K562 (cell line): ENCODE measurements around the gene DGCR8. TPM values are rescaled to one million over a fixed set of nuclear protein-coding genes. Genes with fewer than 3 reads are reported as not detected.

Experiments used
- CEBPG ChIP-seq, 3 experiments: fragments of 200-800 bp in 1 of 3; sonication (Bioruptor generic) in 1 of 3; sonication (generic) in 1 of 3; formaldehyde crosslinking in 1 of 3; IDR thresholded peaks in 2 of 3; conservative IDR thresholded peaks in 1 of 3; 2 replicates each; pipeline versions ENCODE4 v1.6.1 to v1.8.0; 2016 to 2022; ENCODE audit warnings: missing compliant biosample characterization in 2 of 3, missing genetic modification characterization in 2 of 3, mild to moderate bottlenecking in 1 of 3, missing genetic modification reagents in 1 of 3
- HCFC1 ChIP-seq: IDR thresholded peaks from 2 replicates; pipeline ENCODE4 v1.6.1; 2012; ENCODE audit warnings: low read depth, low read length, improper control_type of control experiment
- MEIS2 ChIP-seq: fragments of 450-650 bp; IDR thresholded peaks from 2 replicates; pipeline ENCODE4 v1.6.1; 2014; ENCODE audit warnings: mild to moderate bottlenecking; ENCODE audit not compliant: partially characterized antibody
- POLR2G ChIP-seq: fragments of 200-400 bp; formaldehyde crosslinking; IDR thresholded peaks from 2 replicates; pipeline ENCODE4 v1.6.1; 2017; ENCODE audit warnings: low read depth, mild to moderate bottlenecking, antibody characterized with exemption, low read length, moderate library complexity
- PRMT5 ChIP-seq: sonication (generic); formaldehyde crosslinking; IDR thresholded peaks from 2 replicates; pipeline ENCODE4 v1.5.0; 2020; ENCODE audit warnings: missing genetic modification reagents
- WHSC1 ChIP-seq: IDR thresholded peaks from one replicate; pipeline ENCODE4 v1.6.1; 2012; ENCODE audit warnings: low read length, control low read depth, inconsistent platforms
- ZNF79 ChIP-seq: fragments of 250-450 bp; sonication (Bioruptor Pico); IDR thresholded peaks from 2 replicates; pipeline ENCODE4 v1.4.0; 2020; ENCODE audit warnings: low read depth, mild to moderate bottlenecking, moderate library complexity
- polyA plus RNA-seq, 8 experiments: library from polyadenylated mRNA; depleted of rRNA in 4 of 8; stranded (reverse) in 5 of 8; unstranded in 3 of 8; fragments of >200 nt; fragmentation: Nextera tagmentation in 2 of 8; fragmentation: Illumina TruSeq in 1 of 8; extraction: Ambion mirVana in 2 of 8; extraction: Trizol in 1 of 8; gene quantifications; 2 replicates each; pipeline versions ENCODE4 v1.2.1 to v1.2.3, GENCODE V29; 2011 to 2014; ENCODE audit warnings: inconsistent platforms in 1 of 8, missing spikeins in 1 of 8
- total RNA-seq, 7 experiments: library from RNA; depleted of rRNA in 6 of 7; stranded (reverse); fragments of >200 nt in 6 of 7; fragmentation: Illumina TruSeq in 2 of 7; extraction: Trizol in 2 of 7; gene quantifications; 2 replicates each; pipeline versions ENCODE4 v1.2.1 to v1.2.3, GENCODE V29; 2011 to 2021; ENCODE audit warnings: low replicate concordance in 1 of 7
- TF ChIP-seq, protein P1 (sequence below), 2 experiments: fragments of 450-650 bp; IDR thresholded peaks; 2 replicates each; pipeline ENCODE4 v1.6.1; 2018; ENCODE audit warnings: mild to moderate bottlenecking in 2 of 2, low read depth in 1 of 2; ENCODE audit not compliant: partially characterized antibody in 2 of 2
- TF ChIP-seq, protein P2 (sequence below), 2 experiments: fragments of 250-450 bp in 1 of 2; fragments of 450-650 bp in 1 of 2; sonication (Bioruptor Pico) in 1 of 2; IDR thresholded peaks; 2 replicates each; pipeline versions ENCODE4 v1.6.1 to v1.8.0; 2016 to 2021; ENCODE audit warnings: mild to moderate bottlenecking in 2 of 2, moderate library complexity in 2 of 2, missing compliant biosample characterization in 1 of 2, missing genetic modification characterization in 1 of 2
- TF ChIP-seq, protein P3 (sequence below): fragments of 450-650 bp; IDR thresholded peaks from 2 replicates; pipeline ENCODE4 v1.6.1; 2018; ENCODE audit not compliant: partially characterized antibody
- TF ChIP-seq, protein P4 (sequence below): fragments of 450-650 bp; IDR thresholded peaks from 2 replicates; pipeline ENCODE4 v1.6.1; 2016; ENCODE audit warnings: mild to moderate bottlenecking

Gene DGCR8
- total and polyA plus RNA-seq, 9 of the 15 experiments (the other 6 are each of a cell fraction or from before 2014, with no cell fraction given) = 5.9 to 144 (median 80.1) TPM

DNA sequence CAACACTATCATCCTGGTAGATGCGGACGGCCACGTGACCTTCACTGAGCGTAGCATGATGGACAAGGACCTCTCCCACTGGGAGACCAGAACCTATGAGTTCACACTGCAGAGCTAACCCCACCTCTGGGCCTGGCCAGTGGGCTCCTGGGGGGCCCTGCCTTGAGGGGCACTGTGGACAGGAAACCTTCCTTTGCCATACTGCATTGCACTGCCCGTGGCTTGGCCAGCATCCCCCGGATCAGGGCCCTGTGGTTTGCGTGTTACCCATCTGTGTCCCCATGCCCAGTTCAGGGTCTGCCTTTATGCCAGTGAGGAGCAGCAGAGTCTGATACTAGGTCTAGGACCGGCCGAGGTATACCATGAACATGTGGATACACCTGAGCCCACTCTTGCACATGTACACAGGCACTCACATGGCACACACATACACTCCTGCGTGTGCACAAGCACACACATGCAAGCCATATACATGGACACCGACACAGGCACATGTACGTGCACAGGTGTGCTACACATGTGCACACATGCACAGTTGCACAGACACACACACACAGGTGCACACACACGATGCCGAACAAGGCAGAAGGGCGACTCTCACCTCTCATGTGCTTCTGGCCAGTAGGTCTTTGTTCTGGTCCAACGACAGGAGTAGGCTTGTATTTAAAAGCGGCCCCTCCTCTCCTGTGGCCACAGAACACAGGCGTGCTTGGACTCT lies 15.3 kb upstream of the DGCR8 start (continued):
- TF ChIP-seq, protein P1, sequence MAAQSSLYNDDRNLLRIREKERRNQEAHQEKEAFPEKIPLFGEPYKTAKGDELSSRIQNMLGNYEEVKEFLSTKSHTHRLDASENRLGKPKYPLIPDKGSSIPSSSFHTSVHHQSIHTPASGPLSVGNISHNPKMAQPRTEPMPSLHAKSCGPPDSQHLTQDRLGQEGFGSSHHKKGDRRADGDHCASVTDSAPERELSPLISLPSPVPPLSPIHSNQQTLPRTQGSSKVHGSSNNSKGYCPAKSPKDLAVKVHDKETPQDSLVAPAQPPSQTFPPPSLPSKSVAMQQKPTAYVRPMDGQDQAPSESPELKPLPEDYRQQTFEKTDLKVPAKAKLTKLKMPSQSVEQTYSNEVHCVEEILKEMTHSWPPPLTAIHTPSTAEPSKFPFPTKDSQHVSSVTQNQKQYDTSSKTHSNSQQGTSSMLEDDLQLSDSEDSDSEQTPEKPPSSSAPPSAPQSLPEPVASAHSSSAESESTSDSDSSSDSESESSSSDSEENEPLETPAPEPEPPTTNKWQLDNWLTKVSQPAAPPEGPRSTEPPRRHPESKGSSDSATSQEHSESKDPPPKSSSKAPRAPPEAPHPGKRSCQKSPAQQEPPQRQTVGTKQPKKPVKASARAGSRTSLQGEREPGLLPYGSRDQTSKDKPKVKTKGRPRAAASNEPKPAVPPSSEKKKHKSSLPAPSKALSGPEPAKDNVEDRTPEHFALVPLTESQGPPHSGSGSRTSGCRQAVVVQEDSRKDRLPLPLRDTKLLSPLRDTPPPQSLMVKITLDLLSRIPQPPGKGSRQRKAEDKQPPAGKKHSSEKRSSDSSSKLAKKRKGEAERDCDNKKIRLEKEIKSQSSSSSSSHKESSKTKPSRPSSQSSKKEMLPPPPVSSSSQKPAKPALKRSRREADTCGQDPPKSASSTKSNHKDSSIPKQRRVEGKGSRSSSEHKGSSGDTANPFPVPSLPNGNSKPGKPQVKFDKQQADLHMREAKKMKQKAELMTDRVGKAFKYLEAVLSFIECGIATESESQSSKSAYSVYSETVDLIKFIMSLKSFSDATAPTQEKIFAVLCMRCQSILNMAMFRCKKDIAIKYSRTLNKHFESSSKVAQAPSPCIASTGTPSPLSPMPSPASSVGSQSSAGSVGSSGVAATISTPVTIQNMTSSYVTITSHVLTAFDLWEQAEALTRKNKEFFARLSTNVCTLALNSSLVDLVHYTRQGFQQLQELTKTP (IDR thresholded peaks at IDR 0.05; ENCODE audit: low read depth in 1 of 2, partially characterized antibody in 2 of 2) = no peak
- TF ChIP-seq, protein P2, sequence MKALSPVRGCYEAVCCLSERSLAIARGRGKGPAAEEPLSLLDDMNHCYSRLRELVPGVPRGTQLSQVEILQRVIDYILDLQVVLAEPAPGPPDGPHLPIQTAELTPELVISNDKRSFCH (CRISPR knock-in tag; IDR thresholded peaks at IDR 0.05) = no peak
- TF ChIP-seq, protein P2 (tag; IDR thresholded peaks at IDR 0.05) = 0 out of 2 replicates have a peak, but pooled peaks have one; percentile 32
- TF ChIP-seq ZNF79 (CRISPR knock-in tag) = no peak
- peak; percentile 14 for TF ChIP-seq WHSC1
- no peak for TF ChIP-seq HCFC1
- TF ChIP-seq, protein P3, sequence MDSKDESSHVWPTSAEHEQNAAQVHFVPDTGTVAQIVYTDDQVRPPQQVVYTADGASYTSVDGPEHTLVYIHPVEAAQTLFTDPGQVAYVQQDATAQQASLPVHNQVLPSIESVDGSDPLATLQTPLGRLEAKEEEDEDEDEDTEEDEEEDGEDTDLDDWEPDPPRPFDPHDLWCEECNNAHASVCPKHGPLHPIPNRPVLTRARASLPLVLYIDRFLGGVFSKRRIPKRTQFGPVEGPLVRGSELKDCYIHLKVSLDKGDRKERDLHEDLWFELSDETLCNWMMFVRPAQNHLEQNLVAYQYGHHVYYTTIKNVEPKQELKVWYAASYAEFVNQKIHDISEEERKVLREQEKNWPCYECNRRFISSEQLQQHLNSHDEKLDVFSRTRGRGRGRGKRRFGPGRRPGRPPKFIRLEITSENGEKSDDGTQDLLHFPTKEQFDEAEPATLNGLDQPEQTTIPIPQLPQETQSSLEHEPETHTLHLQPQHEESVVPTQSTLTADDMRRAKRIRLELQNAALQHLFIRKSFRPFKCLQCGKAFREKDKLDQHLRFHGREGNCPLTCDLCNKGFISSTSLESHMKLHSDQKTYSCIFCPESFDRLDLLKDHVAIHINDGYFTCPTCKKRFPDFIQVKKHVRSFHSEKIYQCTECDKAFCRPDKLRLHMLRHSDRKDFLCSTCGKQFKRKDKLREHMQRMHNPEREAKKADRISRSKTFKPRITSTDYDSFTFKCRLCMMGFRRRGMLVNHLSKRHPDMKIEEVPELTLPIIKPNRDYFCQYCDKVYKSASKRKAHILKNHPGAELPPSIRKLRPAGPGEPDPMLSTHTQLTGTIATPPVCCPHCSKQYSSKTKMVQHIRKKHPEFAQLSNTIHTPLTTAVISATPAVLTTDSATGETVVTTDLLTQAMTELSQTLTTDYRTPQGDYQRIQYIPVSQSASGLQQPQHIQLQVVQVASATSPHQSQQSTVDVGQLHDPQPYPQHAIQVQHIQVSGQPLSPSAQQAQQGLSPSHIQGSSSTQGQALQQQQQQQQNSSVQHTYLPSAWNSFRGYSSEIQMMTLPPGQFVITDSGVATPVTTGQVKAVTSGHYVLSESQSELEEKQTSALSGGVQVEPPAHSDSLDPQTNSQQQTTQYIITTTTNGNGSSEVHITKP = no peak
- TF ChIP-seq POLR2G = 0 out of 2 replicates have a peak, but pooled peaks have one; percentile 17
- no peak for TF ChIP-seq CEBPG (CRISPR knock-in tag; IDR thresholded peaks at IDR 0.05)
- TF ChIP-seq CEBPG (tag; conservative IDR thresholded peaks at IDR 0.05 in 1 of 2, IDR thresholded peaks at IDR 0.05 in 1 of 2) = no peak
- no peak for TF ChIP-seq MEIS2
- TF ChIP-seq, protein P4, sequence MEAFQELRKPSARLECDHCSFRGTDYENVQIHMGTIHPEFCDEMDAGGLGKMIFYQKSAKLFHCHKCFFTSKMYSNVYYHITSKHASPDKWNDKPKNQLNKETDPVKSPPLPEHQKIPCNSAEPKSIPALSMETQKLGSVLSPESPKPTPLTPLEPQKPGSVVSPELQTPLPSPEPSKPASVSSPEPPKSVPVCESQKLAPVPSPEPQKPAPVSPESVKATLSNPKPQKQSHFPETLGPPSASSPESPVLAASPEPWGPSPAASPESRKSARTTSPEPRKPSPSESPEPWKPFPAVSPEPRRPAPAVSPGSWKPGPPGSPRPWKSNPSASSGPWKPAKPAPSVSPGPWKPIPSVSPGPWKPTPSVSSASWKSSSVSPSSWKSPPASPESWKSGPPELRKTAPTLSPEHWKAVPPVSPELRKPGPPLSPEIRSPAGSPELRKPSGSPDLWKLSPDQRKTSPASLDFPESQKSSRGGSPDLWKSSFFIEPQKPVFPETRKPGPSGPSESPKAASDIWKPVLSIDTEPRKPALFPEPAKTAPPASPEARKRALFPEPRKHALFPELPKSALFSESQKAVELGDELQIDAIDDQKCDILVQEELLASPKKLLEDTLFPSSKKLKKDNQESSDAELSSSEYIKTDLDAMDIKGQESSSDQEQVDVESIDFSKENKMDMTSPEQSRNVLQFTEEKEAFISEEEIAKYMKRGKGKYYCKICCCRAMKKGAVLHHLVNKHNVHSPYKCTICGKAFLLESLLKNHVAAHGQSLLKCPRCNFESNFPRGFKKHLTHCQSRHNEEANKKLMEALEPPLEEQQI = no peak
- peak; percentile 7; the same call in 1 of the 2 replicates for TF ChIP-seq PRMT5
